AG09319 (cell line): ENCODE results near the gene EAF1.
"Not testable (repeated sequence)": the region's sequence is repeated elsewhere in the genome, so short reads cannot be mapped to it uniquely, and the experiment has no call there.

Source experiments
- DNase-seq: peaks from one replicate; pipeline ENCODE4 v3.0.0-alpha.2; 2010; ENCODE audit warnings: low read depth; ENCODE audit errors: extremely low read depth
- CTCF ChIP-seq: IDR thresholded peaks from 2 replicates; pipeline ENCODE4 v1.5.1; 2011; ENCODE audit warnings: low read depth, mild to moderate bottlenecking, inconsistent platforms, low read length, moderate library complexity

The EAF1 gene

DNA sequence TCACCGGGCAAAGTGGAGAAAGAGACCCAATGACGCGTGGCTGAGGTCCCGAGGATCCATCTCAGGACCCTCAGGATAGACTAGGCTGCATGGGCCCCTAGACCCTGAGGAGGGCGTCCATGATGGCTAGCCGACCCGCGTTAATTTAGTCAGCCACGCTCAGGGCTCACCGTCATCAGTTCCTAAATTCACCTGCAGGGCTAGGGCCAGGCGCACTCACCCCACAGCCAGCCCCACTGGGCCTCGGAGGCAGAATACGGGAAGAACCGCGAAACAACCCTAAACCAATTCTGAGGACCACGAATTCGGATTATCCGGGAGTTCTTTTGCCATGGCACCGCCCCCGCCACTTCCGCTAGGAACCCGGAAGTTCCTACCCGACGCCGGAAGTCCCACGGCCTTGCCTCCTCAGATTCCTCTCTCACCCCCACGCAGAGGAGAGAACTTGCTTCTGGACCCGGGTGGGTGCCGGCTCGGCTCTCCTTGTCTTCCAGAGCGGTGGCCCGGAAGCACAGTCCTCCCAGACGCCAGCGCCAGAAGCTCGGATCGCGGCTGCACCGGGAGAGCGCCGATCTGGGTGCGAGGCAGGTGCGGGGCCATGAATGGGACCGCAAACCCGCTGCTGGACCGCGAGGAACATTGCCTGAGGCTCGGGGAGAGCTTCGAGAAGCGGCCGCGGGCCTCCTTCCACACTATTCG, at the start of gene EAF1, which contains the start of gene METTL6:
Gene EAF1, plus strand, starts transcription at position 417 of the 699 bp plus-strand sequence. Its CDS starts 182 bp downstream, at position 599.
Gene METTL6, minus strand, starts transcription at position 363 of the 699 bp plus-strand sequence. CDS start 1,033 bp downstream, outside the sequence.
- no peak for DNase-seq
- peak; percentile 15 for TF ChIP-seq CTCF

DNA sequence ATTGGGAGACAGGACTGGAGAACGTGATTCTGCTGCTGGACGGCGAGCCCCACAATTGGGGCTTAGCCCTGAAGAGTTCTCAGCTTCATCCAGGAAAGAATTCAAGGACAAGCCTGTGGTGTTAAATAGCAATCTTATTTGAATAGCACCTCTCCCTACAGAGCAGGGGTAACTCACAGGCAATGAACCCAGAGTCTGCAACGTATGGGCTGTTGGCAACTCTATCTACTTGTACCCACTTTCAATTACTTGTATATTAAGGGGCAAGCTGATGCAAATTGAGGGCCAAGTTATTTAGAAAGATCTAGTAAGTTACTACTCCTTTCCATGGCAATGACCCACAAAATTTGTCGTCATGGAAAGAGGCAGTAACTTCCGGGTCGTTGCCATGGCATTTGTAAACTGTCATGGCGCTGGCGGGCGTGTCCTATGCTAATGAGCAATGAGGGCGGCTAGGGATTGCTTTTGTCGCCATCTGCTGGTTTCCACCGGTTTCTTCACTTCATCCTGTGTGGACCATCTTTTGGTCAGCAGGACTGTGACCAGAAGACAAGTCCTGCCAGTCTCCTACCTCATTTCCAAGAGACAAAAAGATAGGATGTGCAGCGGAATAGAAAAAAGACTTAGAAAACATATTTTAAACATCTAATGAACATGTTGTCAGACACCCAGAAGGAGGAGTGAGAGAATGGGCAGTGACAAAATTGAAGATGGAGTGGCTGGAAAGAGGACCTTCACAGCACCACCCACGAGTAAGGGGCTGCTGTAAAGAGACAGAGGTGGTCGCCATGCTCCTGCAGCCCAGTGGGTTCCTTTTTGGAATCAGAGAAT, 49.2 kb upstream of the EAF1 start:
- DNase-seq = peak; percentile 72
- TF ChIP-seq CTCF = peak; percentile 87

GRCh38 chr3:15380980-15381890, 46.2 kb upstream of the EAF1 start:
- DNase-seq = no peak
- TF ChIP-seq CTCF = no peak

DNA sequence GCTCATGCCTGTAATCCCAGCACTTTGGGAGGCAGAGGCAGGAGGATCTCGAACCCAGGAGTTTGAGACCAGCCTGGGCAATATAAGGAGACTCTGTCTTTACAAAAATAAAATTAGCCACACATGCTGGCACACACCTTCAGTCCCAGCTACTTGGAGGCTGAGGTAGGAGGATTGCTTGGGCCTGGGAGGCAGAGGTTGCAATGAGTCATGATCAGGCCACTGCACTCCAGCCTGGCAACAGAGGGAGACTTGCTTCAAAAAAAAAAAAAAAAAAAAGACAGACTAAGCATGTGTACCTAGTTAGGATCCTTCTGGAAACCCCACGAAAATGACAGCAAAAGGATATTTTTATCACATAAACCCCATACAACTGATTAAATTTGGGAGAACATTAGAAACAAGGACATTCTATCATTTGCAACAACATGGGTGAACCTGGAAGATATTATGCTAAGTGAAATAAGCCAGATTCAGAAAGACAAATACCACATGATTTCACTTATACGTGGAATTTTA, 44.9 kb upstream of the EAF1 start:
- no peak for DNase-seq
- TF ChIP-seq CTCF = no peak

- no peak for TF ChIP-seq CTCF
- DNase-seq = no peak
Measured at GRCh38 chr3:15384510-15385237, 42.7 kb upstream of the EAF1 start.

DNA sequence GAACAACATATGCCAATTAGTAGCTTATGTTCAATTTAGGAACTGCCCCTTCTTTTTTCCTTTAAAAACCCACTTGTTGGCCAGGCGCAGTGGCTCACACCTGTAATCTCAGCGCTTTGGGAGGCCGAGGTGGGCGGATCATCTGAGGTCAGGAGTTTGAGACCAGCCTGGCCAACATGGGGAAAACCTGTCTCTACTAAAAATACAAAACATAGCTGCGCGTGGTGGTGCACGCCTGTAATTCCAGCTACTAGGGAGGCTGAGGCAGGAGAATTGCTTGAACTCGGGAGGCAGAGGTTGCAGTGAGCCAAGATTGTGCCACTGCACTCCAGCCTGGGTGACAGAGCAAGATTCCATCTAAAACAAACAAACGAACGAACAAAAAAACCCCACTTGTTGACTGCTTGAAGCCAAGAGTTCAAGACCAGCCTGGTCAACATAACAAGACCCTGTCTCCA, 42.1 kb upstream of the EAF1 start:
- not testable (repeated sequence) for DNase-seq
